GM12891 (cell line): Measurements from ENCODE around the gene MAFF.

Experiments
- DNase-seq: peaks from one replicate; pipeline ENCODE4 v3.0.0; 2011; ENCODE audit warnings: low spot score; ENCODE audit not compliant: insufficient read length
- FAIRE-seq: peaks from 2 replicates; lab custom pipeline; 2011; peaks lifted over from hg19 to GRCh38; lab: Jason Lieb, UNC
- PAX5 ChIP-seq: IDR thresholded peaks from 2 replicates; pipeline ENCODE4 v1.6.1; 2011; ENCODE audit warnings: low read length, moderate library complexity, mild to moderate bottlenecking; ENCODE audit not compliant: insufficient read depth, severe bottlenecking
- POLR2A ChIP-seq: IDR thresholded peaks from 2 replicates; pipeline ENCODE4 v1.6.1; 2011; ENCODE audit warnings: low read depth, low read length, control low read depth
- POLR2AphosphoS5 ChIP-seq: IDR thresholded peaks from 2 replicates; pipeline ENCODE4 v1.6.1; 2011; ENCODE audit warnings: low read depth, low read length, control low read depth
- POU2F2 ChIP-seq: IDR thresholded peaks from 2 replicates; pipeline ENCODE4 v1.6.1; 2011; ENCODE audit warnings: low read depth, mild to moderate bottlenecking, control low read depth, low read length, moderate library complexity
- SPI1 ChIP-seq: IDR thresholded peaks from 2 replicates; pipeline ENCODE4 v1.6.1; 2011; ENCODE audit warnings: low read depth, low read length, control low read depth
- TAF1 ChIP-seq: IDR thresholded peaks from 2 replicates; pipeline ENCODE4 v1.6.1; 2011; ENCODE audit warnings: low read depth, low read length, control low read depth

Gene MAFF

GRCh38 chr22:38214302-38215056, 12.7 kb downstream of the MAFF start:
- TF ChIP-seq POLR2A (no peak), POU2F2 (no peak), POLR2AphosphoS5 (no peak), SPI1 (no peak), PAX5 (no peak), TAF1 (no peak)
- FAIRE-seq, result peak; percentile 87
- peak; percentile 66 for DNase-seq

GRCh38 chr22:38215156-38216038, 13.6 kb downstream of the MAFF start:
- FAIRE-seq (peak; percentile 28), DNase-seq (no peak)
- TF ChIP-seq POU2F2, result no peak
- no peak for TF ChIP-seq PAX5
- TF ChIP-seq TAF1, result no peak
- TF ChIP-seq POLR2A, result no peak
- TF ChIP-seq SPI1, result no peak
- no peak for TF ChIP-seq POLR2AphosphoS5

- FAIRE-seq (peak; percentile 72), DNase-seq (no peak)
These were observed 17.1 kb downstream of the MAFF start for GRCh38 chr22:38218661-38219622.

GRCh38 chr22:38219632-38220031, 17.8 kb downstream of the MAFF start:
- FAIRE-seq (no peak), DNase-seq (no peak)
- TF ChIP-seq POU2F2 (no peak), POLR2AphosphoS5 (no peak), SPI1 (no peak), PAX5 (no peak), POLR2A (no peak), TAF1 (no peak)

More at GRCh38 chr22:38218661-38219622, 17.1 kb downstream of the MAFF start:
- TF ChIP-seq POU2F2, result no peak
- TF ChIP-seq SPI1, result no peak
- no peak for TF ChIP-seq PAX5

- no peak for FAIRE-seq
- no peak for DNase-seq
- TF ChIP-seq POLR2A (no peak), TAF1 (no peak), POU2F2 (no peak), POLR2AphosphoS5 (no peak), SPI1 (no peak), PAX5 (no peak)
These were observed 18.4 kb downstream of the MAFF start for GRCh38 chr22:38220163-38220562.

GRCh38 chr22:38220653-38221386, 19.0 kb downstream of the MAFF start:
- DNase-seq, result no peak
- TF ChIP-seq SPI1 (no peak), POLR2AphosphoS5 (no peak), POLR2A (no peak), TAF1 (no peak), POU2F2 (no peak), PAX5 (no peak)
- FAIRE-seq, result no peak

GRCh38 chr22:38221407-38221806, 19.6 kb downstream of the MAFF start:
- DNase-seq, result no peak
- no peak for FAIRE-seq
- TF ChIP-seq TAF1 (no peak), POU2F2 (no peak), POLR2AphosphoS5 (no peak), SPI1 (no peak), POLR2A (no peak), PAX5 (no peak)

GRCh38 chr22:38221908-38222796, 20.4 kb downstream of the MAFF start:
- no peak for FAIRE-seq
- DNase-seq, result no peak
- TF ChIP-seq SPI1 (no peak), PAX5 (no peak), POU2F2 (no peak), TAF1 (no peak), POLR2AphosphoS5 (no peak), POLR2A (no peak)
